ENCODE data around the gene PRLHR. TPM values are rescaled to one million over a fixed set of nuclear protein-coding genes. Genes with fewer than 3 reads are reported as not detected.

Gene PRLHR
- total and polyA plus RNA-seq, 10 of the 15 experiments (the other 5 are each of a cell fraction or from before 2014, with no cell fraction given) = not detected

DNA sequence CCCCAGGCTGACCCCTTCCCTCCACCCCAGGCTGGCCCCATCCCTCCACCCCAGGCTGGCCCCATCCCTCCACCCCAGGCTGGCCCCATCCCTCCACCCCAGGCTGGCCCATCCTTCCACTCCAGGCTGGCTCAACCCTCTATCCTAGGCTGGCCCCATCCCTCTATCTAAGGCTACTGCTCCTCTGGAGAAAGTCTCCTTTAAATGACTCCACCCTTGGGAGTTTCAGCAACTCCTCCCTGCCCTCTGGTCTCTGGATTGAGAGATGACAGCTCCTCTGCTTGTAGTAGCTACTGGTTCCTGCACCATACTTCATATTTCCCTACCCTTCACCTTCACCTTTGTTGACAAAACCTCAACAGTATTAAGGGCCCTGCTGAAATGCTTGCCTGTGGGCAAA, 8.5 kb downstream of the PRLHR start:
- no peak overlapping the region for H2AFZ ChIP-seq (ENCODE audit: control insufficient read depth, low read depth, low read length)
- peaks cover 0 to 3% of the 10 kb centered on the region in 2 experiments; a peak in 1 of 4 replicates for H3K27me3 ChIP-seq (replicated peaks in 1 of 2; ENCODE audit: control insufficient read depth in 2 of 2, insufficient read depth in 2 of 2, low read length in 1 of 2)
- H3K4me2 ChIP-seq (ENCODE audit: control insufficient read depth, insufficient read depth) = no peak overlapping the region
- FAIRE-seq = no peak
- no peaks in the 10 kb centered on the region for H3K9me3 ChIP-seq (replicated peaks; ENCODE audit: control insufficient read depth, insufficient read depth, low read length)
- no peak for ATAC-seq
- RAD21 ChIA-PET (ENCODE audit: unreplicated experiment) = no interaction called here
- TF ChIP-seq NBN (IDR thresholded peaks at IDR 0.05) (no peak), CHD2 (IDR thresholded peaks at IDR 0.05; ENCODE audit: borderline replicate concordance, low read depth, low read length) (no peak), TARDBP (IDR thresholded peaks at IDR 0.05; ENCODE audit: borderline replicate concordance) (no peak)
- TF ChIP-seq, protein P1, sequence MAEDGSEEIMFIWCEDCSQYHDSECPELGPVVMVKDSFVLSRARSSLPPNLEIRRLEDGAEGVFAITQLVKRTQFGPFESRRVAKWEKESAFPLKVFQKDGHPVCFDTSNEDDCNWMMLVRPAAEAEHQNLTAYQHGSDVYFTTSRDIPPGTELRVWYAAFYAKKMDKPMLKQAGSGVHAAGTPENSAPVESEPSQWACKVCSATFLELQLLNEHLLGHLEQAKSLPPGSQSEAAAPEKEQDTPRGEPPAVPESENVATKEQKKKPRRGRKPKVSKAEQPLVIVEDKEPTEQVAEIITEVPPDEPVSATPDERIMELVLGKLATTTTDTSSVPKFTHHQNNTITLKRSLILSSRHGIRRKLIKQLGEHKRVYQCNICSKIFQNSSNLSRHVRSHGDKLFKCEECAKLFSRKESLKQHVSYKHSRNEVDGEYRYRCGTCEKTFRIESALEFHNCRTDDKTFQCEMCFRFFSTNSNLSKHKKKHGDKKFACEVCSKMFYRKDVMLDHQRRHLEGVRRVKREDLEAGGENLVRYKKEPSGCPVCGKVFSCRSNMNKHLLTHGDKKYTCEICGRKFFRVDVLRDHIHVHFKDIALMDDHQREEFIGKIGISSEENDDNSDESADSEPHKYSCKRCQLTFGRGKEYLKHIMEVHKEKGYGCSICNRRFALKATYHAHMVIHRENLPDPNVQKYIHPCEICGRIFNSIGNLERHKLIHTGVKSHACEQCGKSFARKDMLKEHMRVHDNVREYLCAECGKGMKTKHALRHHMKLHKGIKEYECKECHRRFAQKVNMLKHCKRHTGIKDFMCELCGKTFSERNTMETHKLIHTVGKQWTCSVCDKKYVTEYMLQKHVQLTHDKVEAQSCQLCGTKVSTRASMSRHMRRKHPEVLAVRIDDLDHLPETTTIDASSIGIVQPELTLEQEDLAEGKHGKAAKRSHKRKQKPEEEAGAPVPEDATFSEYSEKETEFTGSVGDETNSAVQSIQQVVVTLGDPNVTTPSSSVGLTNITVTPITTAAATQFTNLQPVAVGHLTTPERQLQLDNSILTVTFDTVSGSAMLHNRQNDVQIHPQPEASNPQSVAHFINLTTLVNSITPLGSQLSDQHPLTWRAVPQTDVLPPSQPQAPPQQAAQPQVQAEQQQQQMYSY (CRISPR knock-in tag; IDR thresholded peaks at IDR 0.05) = no peak
- TF ChIP-seq, protein P2, sequence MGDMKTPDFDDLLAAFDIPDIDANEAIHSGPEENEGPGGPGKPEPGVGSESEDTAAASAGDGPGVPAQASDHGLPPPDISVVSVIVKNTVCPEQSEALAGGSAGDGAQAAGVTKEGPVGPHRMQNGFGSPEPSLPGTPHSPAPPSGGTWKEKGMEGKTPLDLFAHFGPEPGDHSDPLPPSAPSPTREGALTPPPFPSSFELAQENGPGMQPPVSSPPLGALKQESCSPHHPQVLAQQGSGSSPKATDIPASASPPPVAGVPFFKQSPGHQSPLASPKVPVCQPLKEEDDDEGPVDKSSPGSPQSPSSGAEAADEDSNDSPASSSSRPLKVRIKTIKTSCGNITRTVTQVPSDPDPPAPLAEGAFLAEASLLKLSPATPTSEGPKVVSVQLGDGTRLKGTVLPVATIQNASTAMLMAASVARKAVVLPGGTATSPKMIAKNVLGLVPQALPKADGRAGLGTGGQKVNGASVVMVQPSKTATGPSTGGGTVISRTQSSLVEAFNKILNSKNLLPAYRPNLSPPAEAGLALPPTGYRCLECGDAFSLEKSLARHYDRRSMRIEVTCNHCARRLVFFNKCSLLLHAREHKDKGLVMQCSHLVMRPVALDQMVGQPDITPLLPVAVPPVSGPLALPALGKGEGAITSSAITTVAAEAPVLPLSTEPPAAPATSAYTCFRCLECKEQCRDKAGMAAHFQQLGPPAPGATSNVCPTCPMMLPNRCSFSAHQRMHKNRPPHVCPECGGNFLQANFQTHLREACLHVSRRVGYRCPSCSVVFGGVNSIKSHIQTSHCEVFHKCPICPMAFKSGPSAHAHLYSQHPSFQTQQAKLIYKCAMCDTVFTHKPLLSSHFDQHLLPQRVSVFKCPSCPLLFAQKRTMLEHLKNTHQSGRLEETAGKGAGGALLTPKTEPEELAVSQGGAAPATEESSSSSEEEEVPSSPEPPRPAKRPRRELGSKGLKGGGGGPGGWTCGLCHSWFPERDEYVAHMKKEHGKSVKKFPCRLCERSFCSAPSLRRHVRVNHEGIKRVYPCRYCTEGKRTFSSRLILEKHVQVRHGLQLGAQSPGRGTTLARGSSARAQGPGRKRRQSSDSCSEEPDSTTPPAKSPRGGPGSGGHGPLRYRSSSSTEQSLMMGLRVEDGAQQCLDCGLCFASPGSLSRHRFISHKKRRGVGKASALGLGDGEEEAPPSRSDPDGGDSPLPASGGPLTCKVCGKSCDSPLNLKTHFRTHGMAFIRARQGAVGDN (IDR thresholded peaks at IDR 0.05) = no peak
- TF ChIP-seq, protein P3, sequence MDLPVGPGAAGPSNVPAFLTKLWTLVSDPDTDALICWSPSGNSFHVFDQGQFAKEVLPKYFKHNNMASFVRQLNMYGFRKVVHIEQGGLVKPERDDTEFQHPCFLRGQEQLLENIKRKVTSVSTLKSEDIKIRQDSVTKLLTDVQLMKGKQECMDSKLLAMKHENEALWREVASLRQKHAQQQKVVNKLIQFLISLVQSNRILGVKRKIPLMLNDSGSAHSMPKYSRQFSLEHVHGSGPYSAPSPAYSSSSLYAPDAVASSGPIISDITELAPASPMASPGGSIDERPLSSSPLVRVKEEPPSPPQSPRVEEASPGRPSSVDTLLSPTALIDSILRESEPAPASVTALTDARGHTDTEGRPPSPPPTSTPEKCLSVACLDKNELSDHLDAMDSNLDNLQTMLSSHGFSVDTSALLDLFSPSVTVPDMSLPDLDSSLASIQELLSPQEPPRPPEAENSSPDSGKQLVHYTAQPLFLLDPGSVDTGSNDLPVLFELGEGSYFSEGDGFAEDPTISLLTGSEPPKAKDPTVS (IDR thresholded peaks at IDR 0.05; ENCODE audit: low read depth, low read length) = no peak
- no TSS peak for BruUV-seq (replicated peaks)
- no peaks in the 10 kb centered on the region for H3K36me3 ChIP-seq (ENCODE audit: control insufficient read depth in 2 of 2, insufficient read depth in 2 of 2, low read length in 1 of 2)
- no peaks in the 10 kb centered on the region for H3K4me1 ChIP-seq (ENCODE audit: control insufficient read depth, insufficient read depth, low read length)
- CTCF ChIA-PET = interaction anchor here (1.0 kb wide), 1 partner anchor 14 kb away, joined by 3 read pairs; no protein-coding TSS in a partner anchor
- POLR2A ChIA-PET = no interaction called here
- no peak overlapping the region for H3K9ac ChIP-seq (ENCODE audit: control insufficient read depth, insufficient read depth, low read length)
- in situ Hi-C loops (cut with MboI) (no loop called here), intact Hi-C loops (cut with micrococcal nuclease; ENCODE audit: unreplicated experiment) (no loop called here)
- no peaks in the 10 kb centered on the region for H3K79me2 ChIP-seq (ENCODE audit: control insufficient read depth, insufficient read depth, low read length)
- SMC1A ChIA-PET (ENCODE audit: uncharacterized antibody, unreplicated experiment) = no interaction called here
- DNase-seq (ENCODE audit: low read depth, low spot score) = no peak
- no peaks in the 10 kb centered on the region for H4K20me1 ChIP-seq (ENCODE audit: control insufficient read depth, insufficient read depth)
- no peak overlapping the region for H3K27ac ChIP-seq (ENCODE audit: control insufficient read depth, insufficient read depth)
- H3K4me3 ChIP-seq = no peak overlapping the region
